Vagina (tissue), 2 donors: ENCODE measurements around the gene HAGH. TPM values are rescaled to one million over a fixed set of nuclear protein-coding genes. Genes with fewer than 3 reads are reported as not detected.

Experiments used
- DNase-seq, 2 donors: peaks; one replicate each; pipeline ENCODE4 v3.0.0-alpha.2; 2017; ENCODE audit errors: extremely low spot score in 2 of 2
- H3K27ac ChIP-seq: fragments of 200-600 bp; sonication (generic); one replicate; pipeline ENCODE4 v1.5.1; 2019
- H3K27me3 ChIP-seq: fragments of 200-600 bp; sonication (generic); one replicate; pipeline ENCODE4 v1.5.1; 2019
- H3K36me3 ChIP-seq, 2 donors: fragments of 200-600 bp; sonication (generic); one replicate each; pipeline ENCODE4 v1.5.1; 2017 to 2019
- H3K4me1 ChIP-seq: fragments of 200-600 bp; sonication (generic); one replicate; pipeline ENCODE4 v1.5.1; 2019
- H3K4me3 ChIP-seq, 2 donors: fragments of 200-600 bp; sonication (generic); 1 replicate in 1 of 2; 2 replicates in 1 of 2; pipeline ENCODE4 v1.5.1; 2016 to 2019
- H3K9me3 ChIP-seq: fragments of 200-600 bp; sonication (generic); one replicate; pipeline ENCODE4 v1.5.1; 2019
- POLR2A ChIP-seq, 2 donors: fragments of 450-650 bp; IDR thresholded peaks; one replicate each; pipeline ENCODE4 v1.6.1; 2017; ENCODE audit warnings: antibody characterized with exemption in 2 of 2, mild to moderate bottlenecking in 2 of 2, moderate library complexity in 2 of 2
- POLR2AphosphoS5 ChIP-seq, 2 donors: sonication (generic); formaldehyde crosslinking; IDR thresholded peaks; one replicate each; pipeline ENCODE4 v1.9.0; 2017; ENCODE audit warnings: antibody characterized with exemption in 2 of 2, mild to moderate bottlenecking in 2 of 2, low read depth in 1 of 2; ENCODE audit not compliant: insufficient read depth in 1 of 2
- intact Hi-C: fragments of 100-400 bp; cut with DNase I; formaldehyde crosslinking; loops from one replicate; pipeline ENCODE4 v1.15.1; 2023
- total RNA-seq: library from RNA; depleted of rRNA; stranded (reverse); fragments of >200 nt; gene quantifications from one replicate; pipeline ENCODE4 v1.2.3, GENCODE V29; 2016
- TF ChIP-seq, protein P1 (sequence below), 3 experiments: fragments of 450-650 bp in 2 of 3; fragments of 200-600 bp in 1 of 3; sonication (generic) in 1 of 3; IDR thresholded peaks; one replicate each; pipeline ENCODE4 v1.5.1; 2017 to 2019; ENCODE audit warnings: antibody characterized with exemption in 3 of 3, mild to moderate bottlenecking in 2 of 3, moderate library complexity in 2 of 3

The HAGH gene
- total RNA-seq, 1 donor from 2014 or later, result 71.5 TPM

- H3K9me3 ChIP-seq, result no peaks in the 10 kb centered on the region
- DNase-seq, result no peak
- no peak overlapping the region for H3K27ac ChIP-seq
- H3K36me3 ChIP-seq, result peaks cover 0 to 51% of the 10 kb centered on the region in 2 donors
- H3K4me1 ChIP-seq, result peaks cover 11% of the 10 kb centered on the region
- TF ChIP-seq POLR2AphosphoS5 (IDR thresholded peaks at IDR 0.05; ENCODE audit: insufficient read depth in 1 of 2, low read depth in 1 of 2) (no peak), POLR2A (IDR thresholded peaks at IDR 0.05) (no peak)
- TF ChIP-seq, protein P1, sequence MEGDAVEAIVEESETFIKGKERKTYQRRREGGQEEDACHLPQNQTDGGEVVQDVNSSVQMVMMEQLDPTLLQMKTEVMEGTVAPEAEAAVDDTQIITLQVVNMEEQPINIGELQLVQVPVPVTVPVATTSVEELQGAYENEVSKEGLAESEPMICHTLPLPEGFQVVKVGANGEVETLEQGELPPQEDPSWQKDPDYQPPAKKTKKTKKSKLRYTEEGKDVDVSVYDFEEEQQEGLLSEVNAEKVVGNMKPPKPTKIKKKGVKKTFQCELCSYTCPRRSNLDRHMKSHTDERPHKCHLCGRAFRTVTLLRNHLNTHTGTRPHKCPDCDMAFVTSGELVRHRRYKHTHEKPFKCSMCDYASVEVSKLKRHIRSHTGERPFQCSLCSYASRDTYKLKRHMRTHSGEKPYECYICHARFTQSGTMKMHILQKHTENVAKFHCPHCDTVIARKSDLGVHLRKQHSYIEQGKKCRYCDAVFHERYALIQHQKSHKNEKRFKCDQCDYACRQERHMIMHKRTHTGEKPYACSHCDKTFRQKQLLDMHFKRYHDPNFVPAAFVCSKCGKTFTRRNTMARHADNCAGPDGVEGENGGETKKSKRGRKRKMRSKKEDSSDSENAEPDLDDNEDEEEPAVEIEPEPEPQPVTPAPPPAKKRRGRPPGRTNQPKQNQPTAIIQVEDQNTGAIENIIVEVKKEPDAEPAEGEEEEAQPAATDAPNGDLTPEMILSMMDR (IDR thresholded peaks at IDR 0.05), result no peak
- intact Hi-C loops, result no loop called here
- no peak overlapping the region for H3K4me3 ChIP-seq
- H3K27me3 ChIP-seq, result no peaks in the 10 kb centered on the region
Measured at GRCh38 chr16:1820096-1820945, 6.3 kb downstream of the HAGH start.

DNA sequence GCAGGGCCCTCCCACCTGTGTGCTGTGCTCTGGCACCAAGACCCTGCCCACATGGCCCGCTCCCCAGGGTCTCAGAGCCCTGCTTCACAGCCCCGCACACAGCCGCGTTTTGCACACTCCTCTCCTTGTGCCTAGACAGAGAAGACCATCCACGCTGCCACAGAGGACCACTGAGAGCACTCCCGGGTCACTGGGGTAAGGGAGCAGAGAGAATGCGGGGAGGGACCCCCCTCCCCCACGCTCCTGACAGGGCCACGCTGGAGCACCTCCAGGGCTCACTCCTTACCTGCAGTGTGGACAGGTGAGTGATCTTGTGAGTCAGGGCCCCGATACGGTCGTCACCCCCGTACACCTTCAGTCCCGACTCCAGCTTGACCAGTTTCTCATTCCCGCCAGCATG is 7.0 kb downstream of the HAGH start:
- Histone ChIP-seq H3K36me3 (peaks cover 0 to 52% of the 10 kb centered on the region in 2 donors), H3K4me3 (no peak overlapping the region), H3K27me3 (no peaks in the 10 kb centered on the region), H3K9me3 (no peaks in the 10 kb centered on the region), H3K4me1 (peaks cover 6% of the 10 kb centered on the region), H3K27ac (no peak overlapping the region)
- intact Hi-C loops, result no loop called here
- DNase-seq, result no peak
- TF ChIP-seq POLR2AphosphoS5 (IDR thresholded peaks at IDR 0.05; ENCODE audit: insufficient read depth in 1 of 2, low read depth in 1 of 2) (no peak), POLR2A (IDR thresholded peaks at IDR 0.05) (no peak)
- TF ChIP-seq, protein P1 (IDR thresholded peaks at IDR 0.05), result no peak

GRCh38 chr16:1818873-1819525 is 7.6 kb downstream of the HAGH start:
- TF ChIP-seq POLR2AphosphoS5 (IDR thresholded peaks at IDR 0.05; ENCODE audit: insufficient read depth in 1 of 2, low read depth in 1 of 2) (no peak), POLR2A (IDR thresholded peaks at IDR 0.05) (no peak)
- TF ChIP-seq, protein P1 (IDR thresholded peaks at IDR 0.05), result no peak
- intact Hi-C loops, result no loop called here
- peaks cover 0 to 52% of the 10 kb centered on the region in 2 donors for H3K36me3 ChIP-seq

GRCh38 chr16:1818204-1818872 is 8.3 kb downstream of the HAGH start:
- Histone ChIP-seq H3K4me1 (no peaks in the 10 kb centered on the region), H3K27ac (no peak overlapping the region), H3K9me3 (no peaks in the 10 kb centered on the region), H3K4me3 (no peak overlapping the region), H3K27me3 (no peaks in the 10 kb centered on the region), H3K36me3 (peaks cover 0 to 58% of the 10 kb centered on the region in 2 donors)
- no peak for DNase-seq
- TF ChIP-seq, protein P1 (IDR thresholded peaks at IDR 0.05), result no peak
- TF ChIP-seq POLR2A (IDR thresholded peaks at IDR 0.05) (no peak), POLR2AphosphoS5 (IDR thresholded peaks at IDR 0.05; ENCODE audit: insufficient read depth in 1 of 2, low read depth in 1 of 2) (no peak)
- intact Hi-C loops, result no loop called here

More at GRCh38 chr16:1818873-1819525, 7.6 kb downstream of the HAGH start:
- Histone ChIP-seq H3K27me3 (no peaks in the 10 kb centered on the region), H3K4me1 (no peaks in the 10 kb centered on the region), H3K4me3 (no peak overlapping the region), H3K27ac (no peak overlapping the region), H3K9me3 (no peaks in the 10 kb centered on the region)
- no peak for DNase-seq
